Neuronal stem cell (in vitro differentiated cells): ENCODE results near the gene MRPL54.
A peak's percentile ranks its signal among the peaks of the same experiment; 100 is the strongest.

Experiments used
- DNase-seq: peaks from one replicate; pipeline ENCODE4 v3.0.0-alpha.2; 2013; ENCODE audit warnings: low spot score
- H2AFZ ChIP-seq: one replicate; pipeline ENCODE4 v1.6.1; 2013; ENCODE audit warnings: mild to moderate bottlenecking, low read length, inconsistent platforms
- H2AK5ac ChIP-seq: 2 replicates; pipeline ENCODE4 v1.6.1; 2013; ENCODE audit warnings: low read depth, mild to moderate bottlenecking, inconsistent platforms, low read length, moderate library complexity, mixed read lengths
- H2BK120ac ChIP-seq: 2 replicates; pipeline ENCODE4 v1.6.1; 2013; ENCODE audit warnings: low read depth, mild to moderate bottlenecking, inconsistent platforms, low read length, moderate library complexity, mixed read lengths
- H2BK12ac ChIP-seq: one replicate; pipeline ENCODE4 v1.6.1; 2013; ENCODE audit warnings: low read length, inconsistent platforms
- H2BK15ac ChIP-seq: 2 replicates; pipeline ENCODE4 v1.6.1; 2013; ENCODE audit warnings: mild to moderate bottlenecking, low read length, inconsistent platforms, mixed read lengths
- H2BK5ac ChIP-seq: one replicate; pipeline ENCODE4 v1.6.1; 2013; ENCODE audit warnings: inconsistent platforms, mild to moderate bottlenecking, low read length, moderate library complexity
- H3K14ac ChIP-seq: one replicate; pipeline ENCODE4 v1.6.1; 2013; ENCODE audit warnings: low read length, inconsistent platforms
- H3K18ac ChIP-seq: 2 replicates; pipeline ENCODE4 v1.6.1; 2013; ENCODE audit warnings: low read length, inconsistent platforms
- H3K23ac ChIP-seq: 2 replicates; pipeline ENCODE4 v1.6.1; 2013; ENCODE audit warnings: low read depth, mild to moderate bottlenecking, mixed read lengths, low read length, inconsistent platforms; ENCODE audit not compliant: poor library complexity
- H3K27ac ChIP-seq: replicated peaks from 3 replicates; pipeline ENCODE4 v1.5.1; 2013; ENCODE audit warnings: low read length, inconsistent platforms
- H3K27me3 ChIP-seq, 3 experiments: 2 replicates each; pipeline ENCODE4 v1.6.1; 2013; ENCODE audit warnings: low read length in 3 of 3, mild to moderate bottlenecking in 2 of 3, inconsistent platforms in 1 of 3, low read depth in 1 of 3, mixed read lengths in 1 of 3, moderate library complexity in 1 of 3; ENCODE audit not compliant: control insufficient read depth in 3 of 3, insufficient read depth in 3 of 3
- H3K36me3 ChIP-seq, 2 donors: replicated peaks in 1 of 2; 2 replicates each; pipeline ENCODE4 v1.6.1; 2013; ENCODE audit warnings: low read length in 2 of 2; ENCODE audit not compliant: control insufficient read depth in 2 of 2, insufficient read depth in 2 of 2
- H3K4ac ChIP-seq: 2 replicates; pipeline ENCODE4 v1.6.1; 2013; ENCODE audit warnings: inconsistent platforms, mild to moderate bottlenecking, low read length, moderate library complexity
- H3K4me1 ChIP-seq, 2 donors: 1 replicate in 1 of 2; 2 replicates in 1 of 2; pipeline ENCODE4 v1.6.1; 2013; ENCODE audit warnings: low read length in 2 of 2, low read depth in 1 of 2; ENCODE audit not compliant: control insufficient read depth in 2 of 2, insufficient read depth in 1 of 2
- H3K4me2 ChIP-seq: one replicate; pipeline ENCODE4 v1.6.1; 2013; ENCODE audit warnings: mild to moderate bottlenecking, low read length, inconsistent platforms; ENCODE audit not compliant: insufficient read depth, poor library complexity, severe bottlenecking
- H3K4me3 ChIP-seq, 2 donors: 2 replicates each; pipeline ENCODE4 v1.5.1; 2013; ENCODE audit warnings: low read length in 2 of 2, mild to moderate bottlenecking in 2 of 2, inconsistent platforms in 1 of 2, moderate library complexity in 1 of 2
- H3K79me1 ChIP-seq: one replicate; pipeline ENCODE4 v1.6.1; 2013; ENCODE audit warnings: low read depth, mild to moderate bottlenecking, inconsistent platforms, low read length, moderate library complexity
- H3K9ac ChIP-seq: one replicate; pipeline ENCODE4 v1.6.1; 2013; ENCODE audit warnings: mild to moderate bottlenecking, low read depth, low read length, inconsistent platforms; ENCODE audit not compliant: poor library complexity
- H3K9me3 ChIP-seq, 2 donors: replicated peaks in 1 of 2; 2 replicates each; pipeline versions ENCODE3 to v1.6.1; 2013; ENCODE audit warnings: low read length in 2 of 2, mild to moderate bottlenecking in 2 of 2, inconsistent platforms in 1 of 2, low read depth in 1 of 2, mixed read lengths in 1 of 2, moderate library complexity in 1 of 2; ENCODE audit not compliant: control insufficient read depth in 2 of 2, insufficient read depth in 1 of 2
- H4K8ac ChIP-seq: one replicate; pipeline ENCODE4 v1.6.1; 2013; ENCODE audit warnings: low read depth, mild to moderate bottlenecking, inconsistent platforms, low read length, moderate library complexity
- H4K91ac ChIP-seq: one replicate; pipeline ENCODE4 v1.6.1; 2013; ENCODE audit warnings: low read length, low read depth, mild to moderate bottlenecking, inconsistent platforms; ENCODE audit not compliant: poor library complexity
- WGBS, 2 donors: extraction: QIAGEN DNeasy Blood & Tissue Kit; methylation state at CpG; one replicate each; pipeline ENCODE4 v1.1.7; 2013; ENCODE audit warnings: missing lambda C conversion rate in 2 of 2, mixed read lengths in 1 of 2; ENCODE audit not compliant: insufficient read length in 2 of 2, insufficient replicate concordance in 1 of 2; ENCODE audit errors: extremely low coverage in 2 of 2; 5-methylcytosine and 5-hydroxymethylcytosine counted together

Gene MRPL54

DNA sequence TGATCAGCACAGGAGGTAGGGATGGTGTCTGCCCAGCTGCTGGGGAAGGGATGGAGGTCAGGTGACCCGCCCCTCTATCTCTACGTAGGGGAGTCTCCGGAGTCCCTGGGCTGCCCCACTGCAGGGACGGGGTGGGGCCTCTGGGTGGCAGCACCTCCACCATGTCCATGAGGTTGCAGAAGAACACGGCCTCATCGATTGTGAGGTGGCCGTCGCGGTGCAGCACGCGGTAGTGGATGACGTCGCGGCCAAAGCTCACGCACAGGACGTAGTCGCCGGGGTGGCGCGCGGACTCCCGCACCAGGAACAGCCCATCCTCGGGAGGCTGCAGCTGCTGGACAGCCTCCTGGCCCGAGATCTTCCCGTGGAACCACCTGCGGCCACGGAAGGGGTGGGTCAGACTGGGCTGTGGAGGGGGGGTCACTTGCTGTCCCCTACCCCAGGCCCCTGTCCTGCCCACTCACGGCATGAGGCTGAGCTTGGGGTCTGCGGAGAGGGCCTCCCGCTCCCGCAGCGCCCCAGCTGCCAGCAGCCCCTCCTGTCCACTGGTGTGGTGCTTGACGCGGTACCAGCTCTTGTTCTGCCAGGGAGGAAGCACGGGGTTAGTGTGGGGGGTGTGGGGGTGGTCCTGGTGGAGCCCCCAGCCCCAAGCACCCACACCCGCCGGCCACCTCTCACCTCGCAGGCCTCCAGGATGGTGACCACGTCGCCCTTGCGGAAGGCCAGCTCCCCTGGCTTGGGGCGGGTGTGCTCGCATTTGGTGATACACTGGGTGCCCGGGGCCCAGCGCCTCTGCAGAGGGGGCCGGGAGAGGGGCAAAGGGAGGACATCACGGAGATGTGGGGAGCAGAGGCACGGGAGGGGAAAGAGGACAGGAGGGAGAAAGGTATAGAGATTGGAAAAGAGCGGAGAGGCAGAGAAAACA lies 21.4 kb downstream of the MRPL54 start:
- H4K8ac ChIP-seq, result no peak overlapping the region
- no CpG with 5 or more reads among the region's 49 CpGs for WGBS, 2 donors
- H3K27ac ChIP-seq, result no peak overlapping the region
- H3K4me3 ChIP-seq, result no peak overlapping the region
- H2AK5ac ChIP-seq, result peak overlapping the region; percentile 93
- H2BK120ac ChIP-seq, result no peak overlapping the region
- peak overlapping the region; percentile 38 for H3K18ac ChIP-seq
- no peak overlapping the region for H2AFZ ChIP-seq
- no peak overlapping the region for H3K14ac ChIP-seq
- H3K4ac ChIP-seq, result peak overlapping the region; percentile 76
- no peak overlapping the region for H3K4me2 ChIP-seq
- peak overlapping the region; percentile 89 for H3K23ac ChIP-seq
- H3K79me1 ChIP-seq, result no peaks in the 10 kb centered on the region
- H3K27me3 ChIP-seq, result peaks cover 8 to 45% (median 34%) of the 10 kb centered on the region in 3 experiments
- H3K4me1 ChIP-seq, result peaks cover 2 to 6% of the 10 kb centered on the region in 2 donors
- H3K9ac ChIP-seq, result peak overlapping the region; percentile 12
- no peak overlapping the region for H2BK5ac ChIP-seq
- no peaks in the 10 kb centered on the region for H3K36me3 ChIP-seq
- H4K91ac ChIP-seq, result no peak overlapping the region
- H2BK12ac ChIP-seq, result peak overlapping the region; percentile 84
- H3K9me3 ChIP-seq, result peaks cover 16 to 22% of the 10 kb centered on the region in 2 donors
- DNase-seq, result no peak
- no peak overlapping the region for H2BK15ac ChIP-seq

DNA sequence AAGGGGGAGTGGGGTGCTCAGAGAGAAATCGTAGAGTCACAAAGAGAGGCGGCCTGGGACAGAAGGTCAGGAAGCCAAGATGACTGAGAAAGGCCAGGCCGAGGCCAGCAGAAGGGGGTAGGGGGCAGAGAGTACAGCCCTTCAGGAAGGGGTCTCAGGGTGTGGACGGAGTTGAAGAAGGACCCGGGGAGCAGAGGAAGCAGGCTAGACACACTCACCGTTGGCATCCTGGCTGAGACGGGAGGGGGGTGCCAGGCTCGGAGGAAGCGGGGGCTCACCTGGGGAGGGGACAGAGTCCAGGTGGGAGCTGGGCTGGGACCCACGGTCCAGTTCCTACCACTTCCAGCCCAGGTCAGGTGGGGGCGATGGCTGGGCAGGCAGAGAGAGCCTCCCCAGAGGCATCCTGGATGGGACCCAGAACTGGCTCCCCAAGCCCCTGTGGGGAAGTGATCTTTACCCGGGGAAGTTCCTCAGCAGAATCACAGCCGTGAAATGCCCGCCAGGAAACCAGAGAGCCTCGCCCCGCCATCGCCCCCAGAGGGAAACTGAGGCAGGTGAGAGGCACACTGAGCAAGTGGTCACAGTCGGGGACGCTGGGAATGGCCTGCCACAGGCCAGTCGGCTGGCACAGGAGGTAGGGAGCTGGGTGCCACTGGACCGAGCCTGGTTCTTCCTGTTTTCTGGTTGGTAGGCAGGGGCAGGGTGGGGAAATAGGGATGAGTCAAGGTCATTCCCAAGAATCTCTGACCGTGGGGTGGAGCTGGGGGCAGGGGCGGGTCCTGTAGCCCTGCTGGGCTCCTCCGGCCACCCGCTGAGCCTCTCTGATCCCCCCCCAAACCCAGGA lies 22.3 kb downstream of the MRPL54 start:
- H2AFZ ChIP-seq, result no peak overlapping the region
- H2BK5ac ChIP-seq, result no peak overlapping the region
- no peak overlapping the region for H3K4ac ChIP-seq
- H3K23ac ChIP-seq, result peak overlapping the region; percentile 85
- H3K18ac ChIP-seq, result peak overlapping the region; percentile 27
- no peak overlapping the region for H3K14ac ChIP-seq
- H3K36me3 ChIP-seq, result no peaks in the 10 kb centered on the region
- H3K4me3 ChIP-seq, result no peak overlapping the region
- H2AK5ac ChIP-seq, result peak overlapping the region; percentile 84
- no peak overlapping the region for H4K8ac ChIP-seq
- no CpG with 5 or more reads among the region's 25 CpGs for WGBS, 2 donors
- H3K4me1 ChIP-seq, result peaks cover 2 to 6% of the 10 kb centered on the region in 2 donors
- no peak overlapping the region for H3K4me2 ChIP-seq
- peaks cover 16 to 22% of the 10 kb centered on the region in 2 donors for H3K9me3 ChIP-seq
- H3K27me3 ChIP-seq, result peaks cover 8 to 47% (median 34%) of the 10 kb centered on the region in 3 experiments
- H2BK12ac ChIP-seq, result no peak overlapping the region
- no peak for DNase-seq
- no peak overlapping the region for H3K27ac ChIP-seq
- no peak overlapping the region for H4K91ac ChIP-seq
- H2BK15ac ChIP-seq, result no peak overlapping the region
- no peaks in the 10 kb centered on the region for H3K79me1 ChIP-seq
- no peak overlapping the region for H2BK120ac ChIP-seq
- no peak overlapping the region for H3K9ac ChIP-seq

DNA sequence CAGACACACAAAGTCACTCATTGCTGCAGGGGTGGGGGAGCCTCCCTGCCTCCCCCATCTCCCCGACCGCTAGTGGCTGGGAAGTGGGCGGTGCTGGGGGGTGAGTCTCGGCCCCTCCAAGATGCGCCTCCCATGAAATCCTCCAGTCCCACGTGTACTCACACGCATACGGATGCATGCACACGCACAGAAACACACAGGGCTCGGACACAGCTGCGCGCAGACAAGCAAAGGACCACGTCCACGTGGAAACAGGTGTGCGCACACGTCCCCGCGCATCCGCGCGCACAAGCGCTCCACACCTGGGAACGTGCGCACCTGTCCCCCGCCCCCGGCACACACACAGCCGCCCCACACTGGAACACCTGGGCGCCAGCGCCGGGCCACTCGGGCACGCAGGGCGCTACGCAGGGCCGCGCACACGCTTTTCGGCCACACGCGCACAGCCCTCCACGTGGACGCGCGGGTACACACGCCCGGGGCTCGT lies 23.0 kb downstream of the MRPL54 start:
- H3K9ac ChIP-seq, result peak overlapping the region; percentile 80
- no peak overlapping the region for H4K91ac ChIP-seq
- H4K8ac ChIP-seq, result no peak overlapping the region
- peaks cover 8 to 53% (median 34%) of the 10 kb centered on the region in 3 experiments for H3K27me3 ChIP-seq
- H3K4ac ChIP-seq, result no peak overlapping the region
- H3K36me3 ChIP-seq, result no peaks in the 10 kb centered on the region
- H3K4me1 ChIP-seq, result peaks cover 2 to 6% of the 10 kb centered on the region in 2 donors
- H2BK5ac ChIP-seq, result peak overlapping the region; percentile 72
- H2BK12ac ChIP-seq, result peak overlapping the region; percentile 18
- H3K27ac ChIP-seq, result no peak overlapping the region
- H2BK15ac ChIP-seq, result peak overlapping the region; percentile 96
- H3K23ac ChIP-seq, result peak overlapping the region; percentile 82
- peak overlapping the region; percentile 86 for H3K4me2 ChIP-seq
- no peaks in the 10 kb centered on the region for H3K79me1 ChIP-seq
- peak overlapping the region; percentile 97 for H3K18ac ChIP-seq
- no peak overlapping the region for H3K14ac ChIP-seq
- no peak overlapping the region for H2BK120ac ChIP-seq
- H3K4me3 ChIP-seq, result peak overlapping the region; percentile 32 to 76
- peaks cover 19 to 23% of the 10 kb centered on the region in 2 donors for H3K9me3 ChIP-seq
- peak overlapping the region; percentile 94 for H2AFZ ChIP-seq
- peak overlapping the region; percentile 84 for H2AK5ac ChIP-seq
- no peak for DNase-seq
- WGBS, 2 donors, result no CpG with 5 or more reads among the region's 47 CpGs
